Muscle layer of duodenum (tissue), 2 donors: ENCODE data around the gene MIOX.

Experiments used
- H3K27ac ChIP-seq: one replicate; pipeline ENCODE4 v1.7.0; 2013; ENCODE audit warnings: mild to moderate bottlenecking, low read length
- H3K27me3 ChIP-seq: one replicate; pipeline ENCODE4 v1.7.0; 2013; ENCODE audit warnings: low read depth, mild to moderate bottlenecking, control low read depth, low read length
- H3K36me3 ChIP-seq, 2 donors: one replicate each; pipeline ENCODE4 v1.7.0; 2013; ENCODE audit warnings: low read length in 2 of 2, control low read depth in 1 of 2, mild to moderate bottlenecking in 1 of 2; ENCODE audit not compliant: insufficient read depth in 2 of 2, control insufficient read depth in 1 of 2
- H3K4me1 ChIP-seq, 2 donors: one replicate each; pipeline ENCODE4 v1.7.0; 2013; ENCODE audit warnings: low read length in 2 of 2, mild to moderate bottlenecking in 2 of 2, control low read depth in 1 of 2, moderate library complexity in 1 of 2; ENCODE audit not compliant: insufficient read depth in 2 of 2, control insufficient read depth in 1 of 2
- H3K4me3 ChIP-seq, 2 donors: one replicate each; pipeline ENCODE4 v1.7.0; 2013; ENCODE audit warnings: low read length in 2 of 2, low read depth in 1 of 2, mild to moderate bottlenecking in 1 of 2
- H3K9me3 ChIP-seq, 2 donors: one replicate each; pipeline ENCODE4 v1.7.0; 2013; ENCODE audit warnings: low read length in 2 of 2, control low read depth in 1 of 2, mild to moderate bottlenecking in 1 of 2; ENCODE audit not compliant: control insufficient read depth in 1 of 2
- donor health status: healthy.

Gene MIOX

DNA sequence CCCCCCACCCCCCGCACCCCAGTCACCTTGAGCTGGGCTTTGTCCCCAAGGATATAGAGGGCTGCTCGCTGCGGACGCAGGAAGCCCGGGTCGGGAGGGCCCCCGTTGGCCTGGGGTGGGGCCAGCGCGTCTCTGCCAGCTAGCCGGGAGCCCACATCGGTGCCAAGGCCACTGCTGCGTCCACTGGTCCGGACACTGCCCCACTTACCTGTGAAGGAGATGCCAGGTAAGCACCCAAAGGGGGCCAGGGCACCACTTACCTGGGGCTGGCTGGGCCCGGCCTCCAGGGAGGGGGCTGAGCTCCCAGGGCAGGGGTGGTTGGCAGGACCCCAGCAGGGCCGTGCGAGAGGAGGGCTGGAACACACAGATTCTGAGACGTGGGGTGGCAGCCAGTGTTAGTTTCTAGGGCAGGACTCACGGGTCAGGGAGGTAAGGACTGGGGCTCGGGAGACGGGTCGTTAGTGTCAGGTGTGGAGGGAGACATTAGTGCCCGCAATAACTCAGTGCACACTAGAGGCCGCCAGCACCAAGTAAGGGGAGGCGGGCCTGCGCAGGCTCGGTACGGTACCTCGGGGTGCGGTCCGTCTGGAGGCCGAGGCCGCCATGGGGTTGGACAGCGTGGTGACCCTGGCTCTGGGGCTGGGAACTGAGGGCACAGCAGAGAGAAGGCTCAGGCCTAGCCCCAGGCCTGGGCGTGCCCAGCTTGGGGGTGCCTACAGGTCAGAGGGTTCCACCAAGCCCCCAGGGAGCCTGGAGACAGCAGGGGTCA lies 30.0 kb upstream of the MIOX start:
- H3K4me3 ChIP-seq = no peak overlapping the region
- no peaks in the 10 kb centered on the region for H3K4me1 ChIP-seq
- H3K36me3 ChIP-seq = peaks cover 29 to 78% of the 10 kb centered on the region in 2 donors
- H3K27ac ChIP-seq = no peak overlapping the region
- H3K9me3 ChIP-seq = no peaks in the 10 kb centered on the region
- H3K27me3 ChIP-seq = no peaks in the 10 kb centered on the region

- Histone ChIP-seq H3K36me3 (peaks cover 40 to 95% of the 10 kb centered on the region in 2 donors), H3K27me3 (no peaks in the 10 kb centered on the region), H3K4me1 (no peaks in the 10 kb centered on the region), H3K9me3 (no peaks in the 10 kb centered on the region), H3K4me3 (no peak overlapping the region), H3K27ac (no peak overlapping the region)
These were observed 27.6 kb upstream of the MIOX start for GRCh38 chr22:50459016-50459415.

DNA sequence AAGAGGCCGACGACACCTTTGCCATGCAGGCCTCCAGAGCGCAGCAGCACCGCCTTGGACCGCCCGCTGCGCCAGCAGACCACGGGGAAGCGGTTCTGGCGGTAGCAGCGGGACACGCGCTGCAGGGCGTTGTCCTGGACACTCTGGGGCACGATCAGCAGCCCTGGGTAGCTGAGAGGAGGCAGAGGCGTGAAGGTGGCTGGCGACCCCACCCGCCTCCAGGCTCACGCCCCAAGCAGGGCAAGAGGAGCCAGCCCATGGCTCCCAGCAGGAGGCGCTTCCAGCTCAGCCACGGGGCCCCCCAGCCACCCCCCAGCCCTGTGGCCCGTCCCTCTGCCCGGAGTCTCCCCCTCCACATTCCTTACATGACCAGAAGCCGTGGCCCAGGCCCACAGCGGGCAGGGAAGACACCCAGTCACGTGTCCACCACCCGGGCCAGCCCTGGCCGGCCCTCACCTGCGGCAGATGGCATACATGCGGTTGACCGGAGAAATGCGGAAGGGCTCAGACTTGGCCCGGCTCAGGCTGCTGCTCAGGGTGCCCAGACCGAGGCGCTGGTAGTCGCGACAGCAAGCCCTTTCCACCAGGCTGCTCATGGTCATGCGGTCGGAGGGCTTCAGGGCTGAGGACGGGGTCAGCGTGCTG lies 27.0 kb upstream of the MIOX start:
- Histone ChIP-seq H3K4me1 (no peaks in the 10 kb centered on the region), H3K27ac (no peak overlapping the region), H3K36me3 (peaks cover 46 to 95% of the 10 kb centered on the region in 2 donors), H3K9me3 (no peaks in the 10 kb centered on the region), H3K4me3 (no peak overlapping the region), H3K27me3 (no peaks in the 10 kb centered on the region)

GRCh38 chr22:50460938-50461337 lies 25.7 kb upstream of the MIOX start:
- no peak overlapping the region for H3K4me3 ChIP-seq
- H3K9me3 ChIP-seq = no peaks in the 10 kb centered on the region
- H3K36me3 ChIP-seq = peaks cover 52 to 95% of the 10 kb centered on the region in 2 donors
- H3K4me1 ChIP-seq = no peaks in the 10 kb centered on the region
- H3K27ac ChIP-seq = no peak overlapping the region
- H3K27me3 ChIP-seq = no peaks in the 10 kb centered on the region

DNA sequence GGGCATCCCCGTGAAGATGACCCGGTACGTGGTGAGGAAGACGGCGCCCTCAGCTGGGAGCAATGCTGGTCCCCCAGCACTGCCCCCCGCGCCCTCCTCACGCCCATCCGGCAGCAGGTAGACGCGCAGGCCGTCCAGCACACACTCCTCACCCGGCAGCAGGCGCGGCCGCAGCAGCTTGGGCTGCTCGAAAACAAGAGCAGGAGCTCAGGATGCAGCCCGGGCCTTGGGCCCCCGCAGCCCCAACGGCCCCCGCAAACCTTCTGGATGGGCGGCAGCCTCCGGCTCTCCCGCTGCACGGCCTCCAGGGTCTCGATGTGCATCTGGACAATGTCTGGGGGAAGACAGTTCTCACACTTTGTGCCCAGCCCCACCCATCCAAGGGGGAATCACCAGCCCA lies 25.1 kb upstream of the MIOX start:
- Histone ChIP-seq H3K27ac (no peak overlapping the region), H3K36me3 (peaks cover 58 to 97% of the 10 kb centered on the region in 2 donors)

GRCh38 chr22:50461979-50462540 lies 24.6 kb upstream of the MIOX start:
- Histone ChIP-seq H3K27me3 (no peaks in the 10 kb centered on the region), H3K4me3 (no peak overlapping the region), H3K27ac (no peak overlapping the region), H3K9me3 (no peaks in the 10 kb centered on the region), H3K4me1 (no peaks in the 10 kb centered on the region), H3K36me3 (peaks cover 61 to 97% of the 10 kb centered on the region in 2 donors)

More for the DNA sequence above, 25.1 kb upstream of the MIOX start:
- H3K4me1 ChIP-seq = no peaks in the 10 kb centered on the region
- H3K27me3 ChIP-seq = no peaks in the 10 kb centered on the region
- H3K9me3 ChIP-seq = no peaks in the 10 kb centered on the region
- H3K4me3 ChIP-seq = no peak overlapping the region

- no peak overlapping the region for H3K27ac ChIP-seq
- no peaks in the 10 kb centered on the region for H3K9me3 ChIP-seq
- H3K4me3 ChIP-seq = no peak overlapping the region
- H3K36me3 ChIP-seq = peaks cover 56 to 97% of the 10 kb centered on the region in 2 donors
- H3K27me3 ChIP-seq = no peaks in the 10 kb centered on the region
- H3K4me1 ChIP-seq = no peaks in the 10 kb centered on the region
These were observed 23.3 kb upstream of the MIOX start for GRCh38 chr22:50463188-50463900.

DNA sequence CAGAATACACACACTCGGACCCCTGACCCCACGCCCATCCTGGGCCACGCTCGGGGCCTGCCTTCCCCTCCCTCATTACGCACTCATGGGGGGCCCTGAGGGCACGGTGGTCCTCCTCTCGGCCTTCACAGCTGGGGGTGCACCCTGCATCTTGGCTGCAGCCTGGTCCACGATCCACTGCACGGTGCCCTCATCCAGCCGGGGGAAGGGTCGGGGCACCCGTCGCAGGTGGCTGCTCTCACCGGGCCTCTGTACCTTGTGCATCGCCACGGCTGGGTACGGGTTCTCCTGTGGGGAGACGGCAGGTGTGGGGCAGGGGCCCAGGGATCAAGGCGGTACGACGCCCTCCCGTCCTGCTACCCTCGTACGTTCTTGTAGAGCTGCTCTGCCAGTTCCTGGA lies 22.2 kb upstream of the MIOX start:
- Histone ChIP-seq H3K4me1 (no peaks in the 10 kb centered on the region), H3K9me3 (no peaks in the 10 kb centered on the region), H3K27me3 (no peaks in the 10 kb centered on the region), H3K36me3 (peaks cover 52 to 87% of the 10 kb centered on the region in 2 donors), H3K4me3 (no peak overlapping the region), H3K27ac (no peak overlapping the region)

DNA sequence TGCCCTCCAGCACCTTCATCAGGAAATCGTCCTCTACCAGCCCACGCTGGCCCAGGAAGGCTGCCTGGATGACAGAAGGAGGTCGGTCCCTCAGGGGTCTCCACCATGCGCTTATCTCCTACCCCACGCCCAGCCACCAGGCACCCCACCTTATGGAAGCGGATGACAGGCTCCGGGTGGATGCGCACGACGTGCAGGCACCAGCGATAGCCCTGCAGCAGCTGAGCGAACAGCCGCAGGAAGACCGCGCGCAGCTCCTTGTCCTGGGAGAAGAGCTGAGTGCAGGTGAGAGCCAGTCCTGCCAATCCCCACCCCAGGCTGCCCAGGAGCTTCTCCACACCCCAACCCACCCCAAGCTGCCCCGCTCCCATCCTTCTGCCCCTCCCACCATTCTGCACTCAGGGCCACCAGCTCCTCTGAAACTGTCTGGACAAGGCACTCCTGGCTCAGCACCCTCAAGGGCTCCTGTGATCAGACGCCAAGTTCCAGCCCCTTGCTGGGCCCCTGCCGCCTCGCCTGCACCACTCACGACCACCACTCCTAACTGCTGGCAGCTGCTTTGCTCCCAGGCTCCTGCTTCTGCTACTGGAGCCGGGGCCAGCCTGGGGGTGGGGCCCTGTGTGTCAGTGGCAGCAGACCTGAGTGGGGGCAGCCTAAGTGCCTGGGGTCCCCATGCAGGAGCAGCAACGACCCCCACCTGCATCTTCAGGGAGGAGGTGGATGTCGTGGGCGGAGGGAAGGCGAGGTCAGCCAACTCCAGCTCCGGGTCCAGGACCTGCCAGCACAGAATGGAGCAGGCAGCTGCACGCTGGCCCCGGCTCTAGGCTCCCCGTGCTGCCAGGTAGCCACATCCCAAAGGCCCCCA lies 21.4 kb upstream of the MIOX start:
- Histone ChIP-seq H3K4me3 (no peak overlapping the region), H3K4me1 (peaks cover 0 to 8% of the 10 kb centered on the region in 2 donors), H3K36me3 (peaks cover 51 to 79% of the 10 kb centered on the region in 2 donors), H3K27me3 (no peaks in the 10 kb centered on the region), H3K9me3 (no peaks in the 10 kb centered on the region), H3K27ac (no peak overlapping the region)

DNA sequence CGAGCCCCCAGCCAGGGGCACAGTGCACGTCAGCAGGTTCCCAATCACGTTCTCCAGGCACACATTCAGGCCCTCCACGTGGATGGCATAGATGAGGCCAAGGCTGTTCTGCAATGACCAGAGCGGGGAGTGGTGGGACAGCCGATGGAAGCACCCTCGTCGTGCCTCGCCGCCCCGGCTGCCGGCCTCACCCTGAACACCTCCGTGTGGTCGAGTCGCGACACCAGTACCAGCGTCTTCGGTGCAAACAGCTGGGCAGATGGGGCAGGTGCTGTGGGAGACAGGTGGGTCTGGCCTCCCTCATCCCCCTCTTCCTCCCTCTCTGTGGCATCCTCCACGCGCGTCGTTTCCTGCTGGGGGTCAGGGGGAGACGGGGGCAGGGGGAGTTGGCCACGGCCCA lies 19.3 kb upstream of the MIOX start:
- Histone ChIP-seq H3K9me3 (no peaks in the 10 kb centered on the region), H3K27ac (no peak overlapping the region), H3K36me3 (peaks cover 36 to 59% of the 10 kb centered on the region in 2 donors)

More for the DNA sequence above, 19.3 kb upstream of the MIOX start:
- no peaks in the 10 kb centered on the region for H3K27me3 ChIP-seq
- peaks cover 2 to 28% of the 10 kb centered on the region in 2 donors for H3K4me1 ChIP-seq
- H3K4me3 ChIP-seq = no peak overlapping the region
